GM21717 (cell line): ENCODE measurements around the gene TOPBP1.

Source experiments
- ATAC-seq: cut with Tn5 transposase; IDR thresholded peaks from one replicate; pipeline ENCODE4 v1.9.1; 2021; ENCODE audit warnings: mild to moderate bottlenecking, moderate library complexity; ENCODE audit not compliant: unreplicated experiment

The TOPBP1 gene

GRCh38 chr3:133611534-133611933 is 50.2 kb downstream of the TOPBP1 start:
- ATAC-seq, result no peak

- ATAC-seq, result no peak
Measured at GRCh38 chr3:133610031-133610430, 51.7 kb downstream of the TOPBP1 start.

GRCh38 chr3:133608388-133608787 is 53.4 kb downstream of the TOPBP1 start:
- no peak for ATAC-seq

- no peak for ATAC-seq
Measured at GRCh38 chr3:133607816-133608215, 53.9 kb downstream of the TOPBP1 start.

- no peak for ATAC-seq
Measured at GRCh38 chr3:133606902-133607301, 54.8 kb downstream of the TOPBP1 start.

GRCh38 chr3:133606342-133606741 is 55.4 kb downstream of the TOPBP1 start:
- ATAC-seq, result no peak

- ATAC-seq, result no peak
Measured at GRCh38 chr3:133600572-133601081, 61.1 kb downstream of the TOPBP1 start.

- no peak for ATAC-seq
Measured at GRCh38 chr3:133599280-133599679, 62.5 kb downstream of the TOPBP1 start.

- no peak for ATAC-seq
Measured at GRCh38 chr3:133598405-133598804, 63.3 kb downstream of the TOPBP1 start.

- no peak for ATAC-seq
Measured at GRCh38 chr3:133595341-133595740, 66.4 kb downstream of the TOPBP1 start.

- no peak for ATAC-seq
Measured at GRCh38 chr3:133593243-133593642, 68.5 kb downstream of the TOPBP1 start.

GRCh38 chr3:133592843-133593242 is 68.9 kb downstream of the TOPBP1 start:
- ATAC-seq, result no peak

- ATAC-seq, result no peak
Measured at GRCh38 chr3:133591271-133591742, 70.4 kb downstream of the TOPBP1 start.

- ATAC-seq, result no peak
Measured at GRCh38 chr3:133589503-133589902, 72.2 kb downstream of the TOPBP1 start.

GRCh38 chr3:133588784-133589465 is 72.8 kb downstream of the TOPBP1 start:
- no peak for ATAC-seq

GRCh38 chr3:133588035-133588434 is 73.7 kb downstream of the TOPBP1 start:
- ATAC-seq, result no peak

GRCh38 chr3:133583396-133583795 is 78.3 kb downstream of the TOPBP1 start:
- no peak for ATAC-seq

GRCh38 chr3:133578548-133579191 is 83.1 kb downstream of the TOPBP1 start:
- ATAC-seq, result no peak

GRCh38 chr3:133576169-133576568 is 85.6 kb downstream of the TOPBP1 start:
- no peak for ATAC-seq

GRCh38 chr3:133575086-133575485 is 86.7 kb downstream of the TOPBP1 start:
- ATAC-seq, result no peak

- peak; percentile 41 for ATAC-seq
Measured at GRCh38 chr3:133574260-133574881, 87.4 kb downstream of the TOPBP1 start.
